NCI-H524 (cell line): Measurements from ENCODE around the gene CEP57.
"Not testable (repeated sequence)": the region's sequence is repeated elsewhere in the genome, so short reads cannot be mapped to it uniquely, and the experiment has no call there.

Source experiments
- DNase-seq, 2 experiments: peaks; one replicate each; lab custom pipeline; 2025; lab: John Stamatoyannopoulos, UW

CEP57 gene

DNA sequence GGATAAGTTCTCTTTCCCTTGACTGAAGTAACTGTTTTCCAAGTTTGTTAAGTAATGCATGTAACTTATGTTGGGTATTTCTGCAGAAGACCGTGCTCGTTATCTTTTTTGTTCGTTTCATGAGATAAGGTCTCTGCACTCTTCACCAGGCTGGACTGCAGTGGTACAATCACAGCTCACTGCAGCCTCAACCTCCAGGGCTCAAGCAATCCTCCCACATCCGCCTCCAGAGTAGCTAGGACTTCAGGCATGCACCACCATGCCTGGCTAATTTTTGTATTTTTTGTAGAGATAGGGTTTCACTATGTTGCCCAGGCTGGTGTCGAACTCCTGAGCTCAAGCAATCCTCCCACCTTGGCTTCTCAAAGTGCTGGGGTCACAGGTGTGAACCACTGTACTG, 64.1 kb downstream of the CEP57 start:
- not testable (repeated sequence) for DNase-seq

DNA sequence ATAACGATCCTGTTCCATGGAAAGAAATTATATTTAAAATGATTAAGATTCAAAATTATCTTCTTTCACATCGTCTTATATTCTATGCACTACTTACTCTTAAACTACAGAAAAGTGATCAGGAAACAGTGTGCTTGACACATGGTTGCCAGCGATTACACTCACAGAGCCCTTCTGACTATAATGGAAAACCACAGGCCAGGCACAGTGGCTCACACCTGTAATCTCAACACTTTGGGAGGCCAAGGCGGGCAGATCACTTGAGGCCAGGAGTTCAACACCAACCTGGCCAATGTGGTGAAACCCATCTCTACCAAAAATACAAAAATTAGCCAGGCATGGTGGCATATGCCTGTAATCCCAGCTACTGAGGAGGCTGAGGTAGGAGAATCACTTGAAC, 69.7 kb downstream of the CEP57 start:
- DNase-seq, result not testable (repeated sequence)

DNA sequence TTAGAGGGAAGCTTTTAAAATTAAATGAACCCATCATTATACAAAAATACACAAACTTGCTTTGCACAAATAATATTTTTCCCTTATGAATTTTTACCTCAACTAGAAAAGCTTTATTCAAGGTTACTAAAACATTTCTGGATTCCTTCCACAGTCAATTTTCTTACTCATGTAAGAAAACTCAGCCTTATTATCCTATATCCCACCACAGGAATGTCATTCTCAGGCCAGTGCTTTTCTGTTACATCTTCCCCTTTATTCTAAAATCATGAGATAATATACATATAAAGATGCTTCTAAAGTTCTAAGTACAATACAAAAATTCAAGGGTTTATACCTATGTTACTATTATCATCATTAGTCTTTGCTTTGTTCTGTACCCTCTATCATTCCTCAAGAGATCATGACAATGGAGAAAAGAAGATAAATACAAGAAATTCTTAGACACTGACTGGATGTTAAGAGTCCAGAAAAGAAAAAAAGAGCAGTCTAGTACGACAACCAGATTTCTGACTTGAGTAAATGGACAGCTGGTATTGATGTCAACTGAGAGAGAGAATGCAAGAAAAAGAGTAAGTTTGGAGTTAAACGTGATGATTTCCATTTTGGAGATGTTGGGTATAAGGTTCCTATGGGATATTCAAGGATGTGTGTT, 73.3 kb downstream of the CEP57 start:
- DNase-seq, result no peak

DNA sequence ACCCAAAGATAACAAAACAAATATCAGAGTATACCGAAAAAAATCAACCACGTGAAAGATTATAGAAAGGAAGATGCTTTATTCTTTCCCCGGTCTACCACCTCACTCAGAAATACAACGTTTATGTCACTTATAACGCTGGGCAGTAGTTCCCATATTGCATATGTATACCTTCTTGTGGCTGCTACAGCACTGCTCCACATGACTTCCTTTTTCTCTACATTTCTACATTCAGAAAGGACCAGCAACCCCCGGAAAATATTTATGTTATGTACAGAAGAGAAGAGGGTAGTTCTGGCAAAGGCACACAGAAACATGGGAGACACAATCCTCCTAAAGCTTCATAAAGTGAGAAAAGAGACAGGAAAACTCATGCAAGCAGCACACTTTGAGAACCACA, 76.8 kb downstream of the CEP57 start:
- DNase-seq, result no peak

DNA sequence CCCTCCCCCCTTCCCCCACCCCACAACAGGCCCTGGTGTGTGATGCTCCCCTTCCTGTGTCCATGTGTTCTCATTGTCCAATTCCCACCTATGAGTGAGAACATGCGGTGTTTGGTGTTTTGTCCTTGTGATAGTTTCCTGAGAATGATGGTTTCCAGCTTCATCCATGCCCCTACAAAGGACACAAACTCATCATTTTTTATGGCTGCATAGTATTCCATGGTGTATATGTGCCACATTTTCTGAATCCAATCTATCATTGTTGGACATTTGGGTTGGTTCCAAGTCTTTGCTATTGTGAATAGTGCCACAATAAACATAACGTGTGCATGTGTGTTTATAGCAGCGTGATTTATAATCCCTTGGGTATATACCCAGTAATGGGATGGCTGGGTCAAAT, 80.6 kb downstream of the CEP57 start:
- not testable (repeated sequence) for DNase-seq

DNA sequence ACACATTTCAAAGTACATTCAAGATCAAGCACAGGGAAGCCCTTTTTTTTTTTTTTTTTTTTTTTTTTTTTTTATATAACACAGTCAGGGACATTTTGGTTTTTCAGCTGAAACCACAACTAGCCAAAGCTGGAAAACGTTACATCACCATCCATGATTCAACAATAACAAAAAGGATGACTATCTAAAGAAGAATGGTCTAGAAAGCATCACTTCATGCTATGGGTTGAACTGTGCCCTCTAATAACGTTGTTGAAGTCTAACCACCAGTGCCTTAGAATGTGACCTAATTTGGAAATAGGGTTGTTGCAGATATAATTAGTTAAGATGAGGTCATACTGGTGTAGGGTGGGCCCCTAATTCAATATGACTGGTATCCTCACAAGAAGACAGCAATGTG, 87.0 kb downstream of the CEP57 start:
- DNase-seq, result no peak
